Measurements from ENCODE around the gene UBE2D2. TPM values are rescaled to one million over a fixed set of nuclear protein-coding genes. Genes with fewer than 3 reads are reported as not detected.

The UBE2D2 gene
- total RNA-seq, 1 experiment from 2014 or later: 222 TPM

DNA sequence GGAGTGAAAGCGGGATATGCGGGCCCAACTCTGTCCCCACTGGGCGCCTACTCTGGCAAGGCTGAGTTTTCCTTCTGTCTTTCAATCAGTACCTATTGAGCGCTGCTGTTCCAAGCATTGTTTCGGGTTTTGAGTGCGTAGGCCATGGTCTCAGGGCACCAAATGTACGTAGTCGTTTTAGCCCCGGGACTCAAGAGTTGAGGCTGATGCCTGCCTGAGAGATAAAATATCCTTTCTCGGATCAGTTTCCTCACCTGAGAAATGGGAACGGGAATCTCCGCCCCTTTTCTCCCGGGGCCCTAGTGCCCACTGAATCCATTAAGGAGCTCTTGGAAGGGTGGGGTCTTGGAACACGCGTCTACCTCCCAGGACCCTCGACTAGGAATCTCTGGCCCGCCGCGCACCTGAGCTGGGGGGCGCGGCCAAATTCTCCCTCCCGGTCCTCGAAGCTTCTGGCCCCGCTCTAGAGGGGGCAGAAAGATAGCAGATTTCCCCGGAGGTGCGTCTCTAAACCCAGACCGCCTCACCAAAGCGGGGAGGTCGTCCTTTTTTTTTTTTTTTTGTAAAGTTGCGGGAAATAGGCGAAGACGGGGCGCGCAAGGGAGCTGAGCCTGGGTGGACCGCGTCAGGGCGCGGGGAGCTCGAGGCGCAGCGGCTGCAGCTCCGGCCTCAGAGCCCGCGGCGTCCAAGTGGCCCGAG, 86.5 kb downstream of the UBE2D2 start:
- peak overlapping the region; percentile 50 to 81 for H3K4me3 ChIP-seq (ENCODE audit: low read depth in 2 of 2, low read length in 2 of 2)
- ATAC-seq (no peak), DNase-seq (ENCODE audit: low read depth, low spot score) (no peak)
- BruUV-seq (replicated peaks): no TSS peak
- peak overlapping the region; percentile 79 for H3K27ac ChIP-seq (ENCODE audit: low read length)
- H3K27me3 ChIP-seq (ENCODE audit: control insufficient read depth, insufficient read depth, low read length): no peaks in the 10 kb centered on the region
- TF ChIP-seq, protein P1, sequence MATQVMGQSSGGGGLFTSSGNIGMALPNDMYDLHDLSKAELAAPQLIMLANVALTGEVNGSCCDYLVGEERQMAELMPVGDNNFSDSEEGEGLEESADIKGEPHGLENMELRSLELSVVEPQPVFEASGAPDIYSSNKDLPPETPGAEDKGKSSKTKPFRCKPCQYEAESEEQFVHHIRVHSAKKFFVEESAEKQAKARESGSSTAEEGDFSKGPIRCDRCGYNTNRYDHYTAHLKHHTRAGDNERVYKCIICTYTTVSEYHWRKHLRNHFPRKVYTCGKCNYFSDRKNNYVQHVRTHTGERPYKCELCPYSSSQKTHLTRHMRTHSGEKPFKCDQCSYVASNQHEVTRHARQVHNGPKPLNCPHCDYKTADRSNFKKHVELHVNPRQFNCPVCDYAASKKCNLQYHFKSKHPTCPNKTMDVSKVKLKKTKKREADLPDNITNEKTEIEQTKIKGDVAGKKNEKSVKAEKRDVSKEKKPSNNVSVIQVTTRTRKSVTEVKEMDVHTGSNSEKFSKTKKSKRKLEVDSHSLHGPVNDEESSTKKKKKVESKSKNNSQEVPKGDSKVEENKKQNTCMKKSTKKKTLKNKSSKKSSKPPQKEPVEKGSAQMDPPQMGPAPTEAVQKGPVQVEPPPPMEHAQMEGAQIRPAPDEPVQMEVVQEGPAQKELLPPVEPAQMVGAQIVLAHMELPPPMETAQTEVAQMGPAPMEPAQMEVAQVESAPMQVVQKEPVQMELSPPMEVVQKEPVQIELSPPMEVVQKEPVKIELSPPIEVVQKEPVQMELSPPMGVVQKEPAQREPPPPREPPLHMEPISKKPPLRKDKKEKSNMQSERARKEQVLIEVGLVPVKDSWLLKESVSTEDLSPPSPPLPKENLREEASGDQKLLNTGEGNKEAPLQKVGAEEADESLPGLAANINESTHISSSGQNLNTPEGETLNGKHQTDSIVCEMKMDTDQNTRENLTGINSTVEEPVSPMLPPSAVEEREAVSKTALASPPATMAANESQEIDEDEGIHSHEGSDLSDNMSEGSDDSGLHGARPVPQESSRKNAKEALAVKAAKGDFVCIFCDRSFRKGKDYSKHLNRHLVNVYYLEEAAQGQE (IDR thresholded peaks at IDR 0.05; ENCODE audit: insufficient read depth in 1 of 2, low read depth in 2 of 2, low read length in 1 of 2): no peak
- TF ChIP-seq SIN3A (IDR thresholded peaks at IDR 0.05; ENCODE audit: borderline replicate concordance, insufficient read depth, low read depth, low read length) (no peak), POLR2AphosphoS5 (IDR thresholded peaks at IDR 0.05; ENCODE audit: low read depth, low read length) (no peak), TCF7L2 (IDR thresholded peaks at IDR 0.05; ENCODE audit: low read depth, low read length) (no peak), CTCF (IDR thresholded peaks at IDR 0.05) (no peak)
- H3K36me3 ChIP-seq (ENCODE audit: control insufficient read depth, insufficient read depth, low read length): no peaks in the 10 kb centered on the region; the same call in 1 of the 2 replicates
- in situ Hi-C loops (cut with HindIII; ENCODE audit: low pct_unique_long_range_greater_than_20kb, low sequenced_read_pairs) (no loop called here), intact Hi-C loops (cut with micrococcal nuclease; ENCODE audit: unreplicated experiment) (no loop called here)
- H3K4me1 ChIP-seq (ENCODE audit: control insufficient read depth, insufficient read depth, low read length): peaks cover 35% of the 10 kb centered on the region
- CTCF ChIA-PET: interaction anchor here (0.5 to 1.4 kb wide), 8 partner anchors 10 to 63 kb away, joined by 3 to 14 read pairs (median 6); no protein-coding TSS in a partner anchor
- POLR2A ChIA-PET: interaction anchor here (0.7 to 1.3 kb wide), 6 partner anchors 9 to 199 kb away, joined by 5 to 7 read pairs (median 6); no protein-coding TSS in a partner anchor
- no peaks in the 10 kb centered on the region for H3K9me3 ChIP-seq (ENCODE audit: control insufficient read depth, insufficient read depth, low read depth, low read length)

DNA sequence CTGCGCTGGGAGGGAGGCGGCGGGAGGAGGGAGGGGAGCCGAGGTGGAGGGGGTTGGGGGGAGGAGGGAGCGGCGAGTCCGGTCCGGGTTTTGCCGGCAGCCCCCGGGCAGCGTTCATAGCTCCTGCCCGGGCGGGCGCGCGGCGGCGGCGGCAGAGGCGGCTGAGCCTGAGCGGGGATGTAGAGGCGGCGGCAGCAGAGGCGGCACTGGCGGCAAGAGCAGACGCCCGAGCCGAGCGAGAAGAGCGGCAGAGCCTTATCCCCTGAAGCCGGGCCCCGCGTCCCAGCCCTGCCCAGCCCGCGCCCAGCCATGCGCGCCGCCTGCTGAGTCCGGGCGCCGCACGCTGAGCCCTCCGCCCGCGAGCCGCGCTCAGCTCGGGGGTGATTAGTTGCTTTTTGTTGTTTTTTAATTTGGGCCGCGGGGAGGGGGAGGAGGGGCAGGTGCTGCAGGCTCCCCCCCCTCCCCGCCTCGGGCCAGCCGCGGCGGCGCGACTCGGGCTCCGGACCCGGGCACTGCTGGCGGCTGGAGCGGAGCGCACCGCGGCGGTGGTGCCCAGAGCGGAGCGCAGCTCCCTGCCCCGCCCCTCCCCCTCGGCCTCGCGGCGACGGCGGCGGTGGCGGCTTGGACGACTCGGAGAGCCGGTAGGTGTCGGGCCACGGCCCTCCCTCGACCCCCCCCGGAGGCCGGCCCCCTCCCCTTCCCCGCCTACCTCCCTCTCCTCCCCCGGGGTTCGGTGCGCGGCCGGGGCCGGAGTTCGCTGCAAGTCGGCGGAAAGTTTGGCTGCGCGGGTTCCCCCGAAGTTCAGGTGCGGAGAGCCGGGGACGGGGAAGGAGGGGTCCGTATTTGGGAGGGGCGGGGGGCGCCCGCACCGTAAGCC, 87.3 kb downstream of the UBE2D2 start, which contains the start of gene CXXC5:
Gene CXXC5 (plus strand): TSS at position 145 of the 877 bp plus-strand sequence. CDS start 32,175 bp downstream, outside the sequence.
- no TSS peak for BruUV-seq (replicated peaks)
- in situ Hi-C loops (cut with HindIII; ENCODE audit: low pct_unique_long_range_greater_than_20kb, low sequenced_read_pairs): no loop called here
- intact Hi-C loops (cut with micrococcal nuclease; ENCODE audit: unreplicated experiment): no loop called here
- DNase-seq (ENCODE audit: low read depth, low spot score) (no peak), ATAC-seq (peak; percentile 70)
- ChIA-PET POLR2A (interaction anchor here (0.6 to 1.3 kb wide), 7 partner anchors 10 to 1000 kb away, joined by 3 to 7 read pairs (median 5); no protein-coding TSS in a partner anchor), CTCF (interaction anchor here (0.5 to 1.4 kb wide), 9 partner anchors 11 to 63 kb away, joined by 3 to 14 read pairs (median 5); no protein-coding TSS in a partner anchor)
- peak; percentile 66 for TF ChIP-seq POLR2AphosphoS5 (IDR thresholded peaks at IDR 0.05; ENCODE audit: low read depth, low read length)
- TF ChIP-seq, protein P1 (IDR thresholded peaks at IDR 0.05; ENCODE audit: insufficient read depth in 1 of 2, low read depth in 2 of 2, low read length in 1 of 2): no peak
- H3K9me3 ChIP-seq (ENCODE audit: control insufficient read depth, insufficient read depth, low read depth, low read length): no peaks in the 10 kb centered on the region
- peaks cover 33% of the 10 kb centered on the region for H3K4me1 ChIP-seq (ENCODE audit: control insufficient read depth, insufficient read depth, low read length)
- peak within 1 kb of the TSS; percentile 78 to 81 for H3K4me3 ChIP-seq (ENCODE audit: low read depth in 2 of 2, low read length in 2 of 2)
- H3K27me3 ChIP-seq (ENCODE audit: control insufficient read depth, insufficient read depth, low read length): no peaks in the 10 kb centered on the region
- H3K36me3 ChIP-seq (ENCODE audit: control insufficient read depth, insufficient read depth, low read length): no peaks in the 10 kb centered on the region; the same call in 1 of the 2 replicates
- peak within 1 kb of the TSS; percentile 82 for H3K27ac ChIP-seq (ENCODE audit: low read length)
